HuH-7 (cell line): ENCODE results near the gene MAD1L1.
"Not testable (repeated sequence)": the region's sequence is repeated elsewhere in the genome, so short reads cannot be mapped to it uniquely, and the experiment has no call there.

ENCODE experiments used
- DNase-seq: peaks from one replicate; pipeline ENCODE4 v3.0.0; 2011; ENCODE audit warnings: low spot score

Gene MAD1L1

GRCh38 chr7:2232766-2233520, at the start of gene MAD1L1:
MAD1L1 (minus strand) TSS chr7:2232945; CDS start chr7:2230133, 2,812 bp downstream.
- DNase-seq = peak; percentile 96

- DNase-seq = no peak
These were observed 49.5 kb upstream of the MAD1L1 start for GRCh38 chr7:2282185-2282751.

- no peak for DNase-seq
These were observed 48.8 kb upstream of the MAD1L1 start for GRCh38 chr7:2281541-2281940.

- DNase-seq = no peak
These were observed 47.7 kb upstream of the MAD1L1 start for GRCh38 chr7:2280424-2280823.

GRCh38 chr7:2279896-2280295, 47.2 kb upstream of the MAD1L1 start:
- DNase-seq = no peak

GRCh38 chr7:2278026-2278425, 45.3 kb upstream of the MAD1L1 start:
- DNase-seq = no peak

- no peak for DNase-seq
These were observed 43.4 kb upstream of the MAD1L1 start for GRCh38 chr7:2276107-2276506.

- DNase-seq = no peak
These were observed 42.4 kb upstream of the MAD1L1 start for GRCh38 chr7:2275101-2275500.

- no peak for DNase-seq
These were observed 41.9 kb upstream of the MAD1L1 start for GRCh38 chr7:2274666-2275065.

- no peak for DNase-seq
These were observed 41.1 kb upstream of the MAD1L1 start for GRCh38 chr7:2273866-2274265.

GRCh38 chr7:2272031-2272430, 39.3 kb upstream of the MAD1L1 start:
- DNase-seq = no peak

- DNase-seq = no peak
These were observed 38.7 kb upstream of the MAD1L1 start for GRCh38 chr7:2271273-2272026.

- DNase-seq = no peak
These were observed 37.8 kb upstream of the MAD1L1 start for GRCh38 chr7:2270495-2270894.

GRCh38 chr7:2269991-2270460, 37.3 kb upstream of the MAD1L1 start:
- no peak for DNase-seq

- DNase-seq = not testable (repeated sequence)
These were observed 36.6 kb upstream of the MAD1L1 start for GRCh38 chr7:2269089-2269990.

- no peak for DNase-seq
These were observed 34.2 kb upstream of the MAD1L1 start for GRCh38 chr7:2266911-2267310.

- no peak for DNase-seq
These were observed 31.4 kb upstream of the MAD1L1 start for GRCh38 chr7:2264158-2264557.

GRCh38 chr7:2263176-2263575, 30.4 kb upstream of the MAD1L1 start:
- DNase-seq = no peak

- no peak for DNase-seq
These were observed 28.9 kb upstream of the MAD1L1 start for GRCh38 chr7:2261611-2262010.

GRCh38 chr7:2260820-2261219, 28.1 kb upstream of the MAD1L1 start:
- DNase-seq = no peak

GRCh38 chr7:2259480-2259879, 26.7 kb upstream of the MAD1L1 start:
- DNase-seq = no peak
